HG03159 (cell line): ENCODE results near the gene CHADL.

Source experiments
- ATAC-seq: cut with Tn5 transposase; IDR thresholded peaks from one replicate; pipeline ENCODE4 v1.9.1; 2021; ENCODE audit warnings: mild to moderate bottlenecking, moderate library complexity; ENCODE audit not compliant: unreplicated experiment

CHADL gene

DNA sequence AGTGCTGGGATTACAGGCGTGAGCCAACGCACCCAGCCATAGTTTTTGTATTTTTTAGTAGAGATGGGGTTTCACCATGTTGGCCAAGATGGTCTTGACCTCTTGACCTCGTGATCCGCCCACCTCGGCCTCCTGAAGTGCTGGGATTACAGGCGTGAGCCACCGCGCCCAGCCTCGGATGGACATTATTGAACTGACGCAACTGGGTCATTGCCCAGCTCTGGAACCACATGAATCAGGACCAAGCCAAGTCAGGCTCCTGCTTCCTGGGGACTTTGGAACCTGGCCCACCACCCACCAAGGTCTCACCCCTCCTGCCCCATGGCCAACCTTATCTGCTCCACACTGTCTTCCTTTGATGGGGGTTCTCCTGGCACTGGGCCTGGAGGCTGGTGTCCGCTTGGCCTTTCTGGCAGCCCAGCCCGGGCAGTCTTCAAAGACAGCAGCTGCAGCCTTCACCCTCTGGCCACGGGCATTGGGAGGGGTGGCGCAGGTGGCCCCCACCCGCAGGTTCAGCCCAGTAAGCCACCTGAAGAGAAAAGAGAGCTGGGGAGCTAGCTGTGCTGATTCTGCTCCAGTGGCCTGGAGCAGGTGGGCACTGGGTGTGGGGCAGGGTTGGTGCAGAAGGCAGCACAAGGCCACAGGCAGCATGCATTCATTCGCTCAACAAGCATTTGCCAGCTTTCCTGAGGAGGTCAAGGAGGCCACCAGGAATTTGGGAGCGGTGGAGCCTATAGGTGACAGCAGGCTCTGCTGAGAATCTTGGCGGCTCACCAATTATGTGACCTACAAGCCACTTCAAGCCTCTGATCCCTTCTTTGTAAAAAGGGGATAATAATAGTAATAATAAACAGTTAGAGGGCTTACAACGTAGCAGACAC, 5.7 kb downstream of the CHADL start:
- ATAC-seq, result no peak

GRCh38 chr22:41231369-41231768, 9.4 kb downstream of the CHADL start:
- ATAC-seq, result no peak

- no peak for ATAC-seq
These were observed 10.3 kb downstream of the CHADL start for GRCh38 chr22:41230401-41230785.

DNA sequence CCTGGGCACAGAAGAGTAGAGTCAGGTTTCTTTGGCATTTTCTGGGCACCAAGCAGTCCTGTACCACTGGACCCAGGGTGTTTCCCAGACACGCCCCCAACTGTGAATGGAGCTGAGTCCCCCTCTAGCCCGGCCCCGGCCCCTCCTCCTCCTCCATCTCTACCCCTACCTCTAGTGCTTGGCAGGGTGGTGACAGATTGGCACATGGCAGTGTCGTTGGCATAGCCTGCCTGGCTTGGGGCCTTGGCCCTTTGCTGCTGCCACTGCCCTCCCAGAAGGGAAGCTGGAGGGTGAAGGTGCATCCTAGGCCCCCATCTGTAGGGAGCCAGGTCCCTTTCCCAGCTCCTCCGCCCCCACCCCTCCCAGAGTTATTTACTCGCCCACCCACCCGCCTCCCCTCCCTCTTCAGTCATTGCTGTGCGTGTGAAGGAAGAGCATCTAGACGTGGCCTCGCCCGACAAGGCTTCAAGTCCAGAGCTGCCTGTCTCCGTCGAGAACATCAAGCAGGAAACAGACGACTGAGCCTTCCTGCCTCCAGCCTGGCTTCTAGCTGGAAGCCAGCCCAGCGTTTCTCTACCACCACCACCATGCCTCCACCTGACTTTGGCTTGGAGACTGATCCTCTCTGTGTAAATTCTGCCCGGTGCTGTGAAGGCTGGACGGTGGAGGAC, 10.9 kb downstream of the CHADL start:
- ATAC-seq, result no peak

DNA sequence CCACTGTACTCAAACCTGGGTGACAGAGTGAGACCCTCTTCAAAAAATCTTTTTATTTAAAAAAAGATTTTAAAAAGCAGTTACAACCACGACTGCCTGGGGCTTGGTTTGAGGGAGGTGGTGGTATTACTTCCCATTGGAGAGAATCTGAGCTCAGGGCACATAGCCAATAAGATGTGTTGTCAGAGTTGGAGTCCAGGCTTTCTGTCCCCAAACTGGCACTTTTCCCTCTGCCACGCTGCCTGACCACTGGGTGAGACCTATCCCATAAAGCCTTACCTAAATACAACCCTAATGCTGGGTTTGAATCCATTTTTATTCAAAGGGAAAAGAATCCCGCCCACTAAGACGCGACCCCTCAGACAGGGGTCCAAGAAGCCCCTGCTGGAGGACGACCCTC, 11.5 kb downstream of the CHADL start:
- no peak for ATAC-seq

DNA sequence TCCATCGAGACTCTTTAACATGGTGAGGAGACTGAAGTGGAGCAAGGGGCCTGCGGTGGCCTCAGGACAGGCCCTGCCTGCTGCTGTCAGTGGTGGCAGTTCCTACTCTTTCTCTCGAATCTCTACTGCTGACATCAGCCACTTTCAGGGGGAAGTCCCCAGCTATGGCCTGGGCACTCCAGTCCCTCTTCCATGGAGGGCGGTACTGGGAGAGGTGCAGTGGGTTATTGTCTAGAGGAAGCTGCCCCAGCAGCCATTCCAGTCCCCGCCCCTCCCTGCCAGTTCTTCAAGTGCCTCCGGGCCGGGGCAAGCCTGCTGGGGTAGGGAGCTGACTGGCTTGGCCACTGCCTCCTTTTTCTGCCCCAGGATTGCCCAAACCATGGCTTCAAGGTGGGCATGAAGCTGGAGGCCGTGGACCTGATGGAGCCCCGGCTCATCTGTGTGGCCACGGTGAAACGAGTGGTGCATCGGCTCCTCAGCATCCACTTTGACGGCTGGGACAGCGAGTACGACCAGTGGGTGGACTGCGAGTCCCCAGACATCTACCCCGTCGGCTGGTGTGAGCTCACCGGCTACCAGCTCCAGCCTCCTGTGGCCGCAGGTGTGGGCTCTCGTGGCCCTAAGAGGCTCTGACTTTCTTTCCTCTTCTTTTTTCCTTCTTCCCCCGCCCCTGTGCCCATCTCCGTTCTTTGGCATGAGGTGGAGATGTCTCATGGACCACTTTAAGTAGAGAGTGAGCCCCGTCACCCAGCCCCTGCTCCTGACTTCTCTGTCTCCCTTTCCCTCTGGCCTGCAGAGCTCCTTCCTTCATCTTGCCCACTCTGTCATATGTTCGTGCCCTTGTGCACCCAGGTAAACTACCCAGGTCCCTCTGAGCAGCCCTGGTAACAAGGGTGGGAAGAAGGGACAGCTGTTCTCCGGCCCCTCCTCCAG, 13.7 kb downstream of the CHADL start:
- no peak for ATAC-seq

GRCh38 chr22:41223535-41223934, 17.2 kb downstream of the CHADL start:
- ATAC-seq, result no peak

DNA sequence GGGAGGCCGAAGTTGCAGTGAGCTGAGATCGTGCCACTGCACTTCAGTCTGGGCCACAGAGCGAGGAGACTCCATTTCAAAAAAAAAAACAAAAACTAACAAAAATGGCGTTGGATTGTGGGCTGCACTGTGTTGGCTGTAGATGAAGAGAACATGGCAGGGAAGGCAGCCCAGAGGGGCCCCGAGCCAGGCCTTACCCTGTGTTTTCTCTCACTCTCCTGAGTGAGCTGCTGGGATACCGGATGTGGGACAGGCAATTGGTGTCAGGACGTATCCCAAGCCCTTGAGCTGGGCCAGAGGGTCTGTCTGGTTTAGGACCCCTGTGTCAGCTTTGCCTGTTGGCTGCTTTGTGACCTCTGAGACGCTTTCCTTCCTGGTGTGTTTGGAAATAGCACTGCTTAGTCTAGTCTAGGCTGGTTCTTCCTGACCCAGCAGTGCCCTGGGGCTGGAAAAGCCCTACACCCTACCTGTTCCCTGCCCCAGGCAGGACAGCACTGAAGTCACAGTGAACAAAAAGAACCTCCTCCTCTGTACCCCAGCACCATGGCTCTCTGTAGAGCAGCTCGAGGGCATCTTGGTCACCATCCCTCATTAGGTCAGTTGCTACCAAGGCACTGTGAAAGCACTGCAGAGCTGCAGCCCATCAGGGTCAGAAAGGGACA, 17.8 kb downstream of the CHADL start:
- no peak for ATAC-seq

DNA sequence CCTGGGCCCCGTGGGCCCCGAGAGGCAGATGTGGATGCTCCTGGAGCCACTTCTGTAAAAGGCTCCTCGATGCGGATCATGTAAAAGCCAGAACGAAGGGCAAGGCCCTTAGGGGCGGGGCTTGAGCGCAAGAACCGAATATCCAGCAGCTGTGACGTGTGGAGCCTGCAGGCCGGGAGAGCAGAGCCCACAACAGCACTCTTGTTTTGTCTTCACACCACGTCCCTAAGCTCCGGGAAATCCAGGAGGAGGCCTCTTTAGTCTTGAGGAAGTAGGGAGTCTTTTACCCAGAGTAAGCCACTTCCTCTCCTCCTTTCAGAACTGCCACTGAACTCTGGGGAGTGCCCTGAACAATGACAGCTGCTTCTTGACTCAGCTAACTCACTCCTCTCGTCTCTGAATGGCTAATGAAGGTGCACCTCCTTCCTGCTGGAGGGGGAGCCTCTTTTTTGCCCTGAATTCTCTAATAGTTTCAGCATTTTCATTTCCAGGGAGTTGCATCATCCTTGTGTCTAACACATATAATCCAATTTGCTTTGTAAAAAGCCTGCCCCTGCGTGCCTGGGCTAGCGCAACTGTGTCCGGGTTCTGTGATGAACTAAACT, 23.1 kb downstream of the CHADL start:
- peak; percentile 44 for ATAC-seq

GRCh38 chr22:41216984-41217383, 23.7 kb downstream of the CHADL start:
- ATAC-seq, result no peak

DNA sequence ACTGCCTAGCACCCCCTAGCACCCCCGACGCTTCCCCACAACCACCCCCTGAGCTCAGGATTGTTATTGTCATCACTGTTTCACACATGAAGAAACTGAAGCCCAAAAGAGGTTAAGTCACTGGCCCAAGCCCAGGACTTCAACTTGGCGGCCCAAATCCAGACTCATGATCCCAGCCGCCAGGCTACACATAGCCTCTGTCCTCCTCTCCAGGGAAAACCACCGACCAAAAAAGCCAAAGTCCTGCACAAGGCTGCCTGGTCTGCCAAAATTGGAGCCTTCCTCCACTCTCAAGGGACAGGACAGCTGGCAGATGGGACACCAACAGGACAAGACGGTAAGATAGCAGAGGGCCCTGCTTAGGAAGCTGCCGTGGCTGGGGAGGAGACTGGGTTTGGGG, 24.8 kb downstream of the CHADL start:
- no peak for ATAC-seq

- ATAC-seq, result no peak
These were observed 25.3 kb downstream of the CHADL start for GRCh38 chr22:41215409-41215808.

DNA sequence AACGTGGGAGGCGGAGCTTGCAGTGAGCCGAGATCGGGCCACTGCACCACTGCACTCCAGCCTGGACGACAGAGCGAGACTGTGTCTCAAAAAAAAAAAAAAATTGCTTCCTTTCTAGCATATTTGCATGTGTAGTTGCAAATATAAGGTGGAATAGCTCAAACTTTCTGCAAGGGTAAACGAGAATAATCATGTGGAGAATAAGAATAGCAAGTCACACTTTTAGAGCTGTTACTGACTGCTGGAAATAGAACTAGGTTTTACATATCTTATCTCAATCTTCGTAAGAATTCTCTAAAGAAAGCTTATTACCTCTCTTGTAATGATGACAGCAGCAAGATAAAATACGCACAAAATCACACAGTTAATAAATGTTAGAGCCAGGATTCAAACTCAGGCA, 34.0 kb downstream of the CHADL start:
- no peak for ATAC-seq

GRCh38 chr22:41204992-41205900, 35.5 kb downstream of the CHADL start, which contains the start of gene L3MBTL2:
Gene L3MBTL2, plus strand, starts transcription at chr22:41205312. Its CDS starts 51 bp downstream, at chr22:41205363.
- peak; percentile 98 for ATAC-seq

DNA sequence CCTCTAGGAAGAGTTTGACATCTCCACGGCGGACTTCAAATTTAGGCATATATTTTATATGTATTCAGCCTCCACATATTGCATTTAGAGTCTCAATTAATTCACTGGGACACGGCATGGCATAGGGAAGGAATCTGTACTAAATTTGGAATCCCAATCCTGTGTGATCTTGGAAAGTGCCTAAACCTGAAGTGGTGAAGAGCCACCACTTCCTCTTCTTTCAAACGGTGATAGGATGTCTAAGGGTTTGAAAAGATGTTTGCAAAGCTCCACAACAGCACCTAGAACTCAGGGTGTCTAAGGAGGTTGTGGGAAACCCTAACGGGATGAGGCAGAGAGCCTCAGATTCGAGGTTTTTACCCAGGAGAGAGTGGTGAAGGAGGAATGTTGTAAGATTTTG, 36.7 kb downstream of the CHADL start:
- ATAC-seq, result no peak

- ATAC-seq, result no peak
These were observed 37.6 kb downstream of the CHADL start for GRCh38 chr22:41203118-41203517.

DNA sequence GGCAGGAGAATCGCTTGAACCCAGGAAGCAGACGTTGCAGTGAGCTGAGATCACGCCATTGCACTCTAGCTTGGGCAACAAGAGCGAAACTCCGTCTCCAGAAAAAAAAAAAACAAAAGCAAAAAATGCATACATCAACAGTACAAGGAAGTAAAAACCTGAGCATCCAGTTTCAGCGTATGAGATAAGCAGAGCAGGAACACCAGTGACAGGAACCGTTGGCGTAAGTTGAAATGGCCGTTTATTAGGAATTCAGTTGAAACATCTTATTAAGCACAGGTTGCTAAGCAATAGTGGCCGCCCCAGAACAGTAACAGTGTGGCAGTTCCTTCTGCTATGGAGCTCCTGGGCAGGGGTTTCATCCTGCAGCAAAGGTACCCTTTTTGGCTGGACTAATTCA, 39.6 kb downstream of the CHADL start:
- no peak for ATAC-seq

- ATAC-seq, result no peak
These were observed 42.6 kb downstream of the CHADL start for GRCh38 chr22:41198027-41198580.
